ENCODE results near the gene ST3GAL2.

- TF ChIP-seq POLR2A (IDR thresholded peaks at IDR 0.05; ENCODE audit: low read depth, low read length) (no peak), POLR2AphosphoS5 (IDR thresholded peaks at IDR 0.05; ENCODE audit: low read depth, low read length) (no peak), TAF1 (IDR thresholded peaks at IDR 0.05; ENCODE audit: low read depth, low read length) (no peak)
Measured at GRCh38 chr16:70337814-70338213, 101.1 kb downstream of the ST3GAL2 start.
